K562 (cell line): ENCODE data around the gene ADAT2. TPM values are rescaled to one million over a fixed set of nuclear protein-coding genes. Genes with fewer than 3 reads are reported as not detected.

Experiments used
- ZNF764 ChIP-seq: fragments of 250-450 bp; sonication (Bioruptor Pico); IDR thresholded peaks from 2 replicates; pipeline ENCODE4 v1.4.0; 2020; ENCODE audit warnings: low read depth, mild to moderate bottlenecking, moderate library complexity
- polyA plus RNA-seq, 8 experiments: library from polyadenylated mRNA; depleted of rRNA in 4 of 8; stranded (reverse) in 5 of 8; unstranded in 3 of 8; fragments of >200 nt; fragmentation: Nextera tagmentation in 2 of 8; fragmentation: Illumina TruSeq in 1 of 8; extraction: Ambion mirVana in 2 of 8; extraction: Trizol in 1 of 8; gene quantifications; 2 replicates each; pipeline versions ENCODE4 v1.2.1 to v1.2.3, GENCODE V29; 2011 to 2014; ENCODE audit warnings: inconsistent platforms in 1 of 8, missing spikeins in 1 of 8
- total RNA-seq, 7 experiments: library from RNA; depleted of rRNA in 6 of 7; stranded (reverse); fragments of >200 nt in 6 of 7; fragmentation: Illumina TruSeq in 2 of 7; extraction: Trizol in 2 of 7; gene quantifications; 2 replicates each; pipeline versions ENCODE4 v1.2.1 to v1.2.3, GENCODE V29; 2011 to 2021; ENCODE audit warnings: low replicate concordance in 1 of 7
- TF ChIP-seq, protein P1 (sequence below): fragments of 250-450 bp; sonication (Bioruptor Pico); IDR thresholded peaks from 2 replicates; pipeline ENCODE4 v1.8.0; 2021; ENCODE audit warnings: mild to moderate bottlenecking, moderate library complexity
- TF ChIP-seq, protein P2 (sequence below): IDR thresholded peaks from 2 replicates; pipeline ENCODE4 v1.6.1; 2011; ENCODE audit not compliant: insufficient read length; ENCODE audit errors: extremely low read depth
- TF ChIP-seq, protein P3 (sequence below), 2 experiments: fragments of 150-350 bp in 1 of 2; IDR thresholded peaks; 2 replicates each; pipeline ENCODE4 v1.6.1; 2012 to 2016; ENCODE audit warnings: low read depth in 2 of 2, low read length in 2 of 2, mild to moderate bottlenecking in 1 of 2, moderate library complexity in 1 of 2
- TF ChIP-seq, protein P4 (sequence below): sonication (generic); formaldehyde crosslinking; IDR thresholded peaks from 2 replicates; pipeline ENCODE4 v1.8.0; 2022; ENCODE audit warnings: mild to moderate bottlenecking, low read depth, missing genetic modification reagents
- TF ChIP-seq, protein P5 (sequence below), 2 experiments: fragments of 450-650 bp; IDR thresholded peaks; 2 replicates each; pipeline ENCODE4 v1.6.1; 2016; ENCODE audit warnings: mild to moderate bottlenecking in 2 of 2, borderline replicate concordance in 1 of 2, low read depth in 1 of 2, moderate library complexity in 1 of 2

Gene ADAT2
- total and polyA plus RNA-seq, 9 of the 15 experiments (the other 6 are each of a cell fraction or from before 2014, with no cell fraction given): 13.0 to 62.5 (median 31.7) TPM

DNA sequence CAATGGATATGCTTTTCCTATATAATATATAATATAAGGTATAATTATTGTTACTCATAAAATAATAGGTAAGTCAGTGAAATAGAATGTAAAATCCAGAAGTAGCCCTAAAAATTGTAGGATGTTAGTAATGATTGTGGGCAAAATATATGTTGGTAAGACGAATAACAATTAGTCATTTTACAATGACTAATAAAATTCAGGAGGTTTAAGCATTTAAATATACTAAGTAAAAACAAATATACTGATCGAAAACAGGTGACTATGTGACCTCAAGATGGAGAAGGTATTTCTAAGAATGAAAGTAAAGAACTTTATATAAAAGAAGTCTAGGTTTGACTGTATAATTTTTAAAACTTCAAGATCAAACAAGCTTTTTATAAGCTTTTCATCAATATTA is 32.1 kb upstream of the ADAT2 start (continued):
- TF ChIP-seq, protein P1, sequence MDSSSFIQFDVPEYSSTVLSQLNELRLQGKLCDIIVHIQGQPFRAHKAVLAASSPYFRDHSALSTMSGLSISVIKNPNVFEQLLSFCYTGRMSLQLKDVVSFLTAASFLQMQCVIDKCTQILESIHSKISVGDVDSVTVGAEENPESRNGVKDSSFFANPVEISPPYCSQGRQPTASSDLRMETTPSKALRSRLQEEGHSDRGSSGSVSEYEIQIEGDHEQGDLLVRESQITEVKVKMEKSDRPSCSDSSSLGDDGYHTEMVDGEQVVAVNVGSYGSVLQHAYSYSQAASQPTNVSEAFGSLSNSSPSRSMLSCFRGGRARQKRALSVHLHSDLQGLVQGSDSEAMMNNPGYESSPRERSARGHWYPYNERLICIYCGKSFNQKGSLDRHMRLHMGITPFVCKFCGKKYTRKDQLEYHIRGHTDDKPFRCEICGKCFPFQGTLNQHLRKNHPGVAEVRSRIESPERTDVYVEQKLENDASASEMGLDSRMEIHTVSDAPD: no peak
- TF ChIP-seq ZNF764 (CRISPR knock-in tag): no peak
- TF ChIP-seq, protein P2, sequence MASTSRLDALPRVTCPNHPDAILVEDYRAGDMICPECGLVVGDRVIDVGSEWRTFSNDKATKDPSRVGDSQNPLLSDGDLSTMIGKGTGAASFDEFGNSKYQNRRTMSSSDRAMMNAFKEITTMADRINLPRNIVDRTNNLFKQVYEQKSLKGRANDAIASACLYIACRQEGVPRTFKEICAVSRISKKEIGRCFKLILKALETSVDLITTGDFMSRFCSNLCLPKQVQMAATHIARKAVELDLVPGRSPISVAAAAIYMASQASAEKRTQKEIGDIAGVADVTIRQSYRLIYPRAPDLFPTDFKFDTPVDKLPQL: no peak
- TF ChIP-seq, protein P3, sequence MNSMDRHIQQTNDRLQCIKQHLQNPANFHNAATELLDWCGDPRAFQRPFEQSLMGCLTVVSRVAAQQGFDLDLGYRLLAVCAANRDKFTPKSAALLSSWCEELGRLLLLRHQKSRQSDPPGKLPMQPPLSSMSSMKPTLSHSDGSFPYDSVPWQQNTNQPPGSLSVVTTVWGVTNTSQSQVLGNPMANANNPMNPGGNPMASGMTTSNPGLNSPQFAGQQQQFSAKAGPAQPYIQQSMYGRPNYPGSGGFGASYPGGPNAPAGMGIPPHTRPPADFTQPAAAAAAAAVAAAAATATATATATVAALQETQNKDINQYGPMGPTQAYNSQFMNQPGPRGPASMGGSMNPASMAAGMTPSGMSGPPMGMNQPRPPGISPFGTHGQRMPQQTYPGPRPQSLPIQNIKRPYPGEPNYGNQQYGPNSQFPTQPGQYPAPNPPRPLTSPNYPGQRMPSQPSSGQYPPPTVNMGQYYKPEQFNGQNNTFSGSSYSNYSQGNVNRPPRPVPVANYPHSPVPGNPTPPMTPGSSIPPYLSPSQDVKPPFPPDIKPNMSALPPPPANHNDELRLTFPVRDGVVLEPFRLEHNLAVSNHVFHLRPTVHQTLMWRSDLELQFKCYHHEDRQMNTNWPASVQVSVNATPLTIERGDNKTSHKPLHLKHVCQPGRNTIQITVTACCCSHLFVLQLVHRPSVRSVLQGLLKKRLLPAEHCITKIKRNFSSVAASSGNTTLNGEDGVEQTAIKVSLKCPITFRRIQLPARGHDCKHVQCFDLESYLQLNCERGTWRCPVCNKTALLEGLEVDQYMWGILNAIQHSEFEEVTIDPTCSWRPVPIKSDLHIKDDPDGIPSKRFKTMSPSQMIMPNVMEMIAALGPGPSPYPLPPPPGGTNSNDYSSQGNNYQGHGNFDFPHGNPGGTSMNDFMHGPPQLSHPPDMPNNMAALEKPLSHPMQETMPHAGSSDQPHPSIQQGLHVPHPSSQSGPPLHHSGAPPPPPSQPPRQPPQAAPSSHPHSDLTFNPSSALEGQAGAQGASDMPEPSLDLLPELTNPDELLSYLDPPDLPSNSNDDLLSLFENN (IDR thresholded peaks at IDR 0.05; ENCODE audit: low read depth in 2 of 2, low read length in 2 of 2): no peak
- TF ChIP-seq, protein P4, sequence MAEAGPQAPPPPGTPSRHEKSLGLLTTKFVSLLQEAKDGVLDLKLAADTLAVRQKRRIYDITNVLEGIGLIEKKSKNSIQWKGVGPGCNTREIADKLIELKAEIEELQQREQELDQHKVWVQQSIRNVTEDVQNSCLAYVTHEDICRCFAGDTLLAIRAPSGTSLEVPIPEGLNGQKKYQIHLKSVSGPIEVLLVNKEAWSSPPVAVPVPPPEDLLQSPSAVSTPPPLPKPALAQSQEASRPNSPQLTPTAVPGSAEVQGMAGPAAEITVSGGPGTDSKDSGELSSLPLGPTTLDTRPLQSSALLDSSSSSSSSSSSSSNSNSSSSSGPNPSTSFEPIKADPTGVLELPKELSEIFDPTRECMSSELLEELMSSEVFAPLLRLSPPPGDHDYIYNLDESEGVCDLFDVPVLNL: no peak
- TF ChIP-seq, protein P5, sequence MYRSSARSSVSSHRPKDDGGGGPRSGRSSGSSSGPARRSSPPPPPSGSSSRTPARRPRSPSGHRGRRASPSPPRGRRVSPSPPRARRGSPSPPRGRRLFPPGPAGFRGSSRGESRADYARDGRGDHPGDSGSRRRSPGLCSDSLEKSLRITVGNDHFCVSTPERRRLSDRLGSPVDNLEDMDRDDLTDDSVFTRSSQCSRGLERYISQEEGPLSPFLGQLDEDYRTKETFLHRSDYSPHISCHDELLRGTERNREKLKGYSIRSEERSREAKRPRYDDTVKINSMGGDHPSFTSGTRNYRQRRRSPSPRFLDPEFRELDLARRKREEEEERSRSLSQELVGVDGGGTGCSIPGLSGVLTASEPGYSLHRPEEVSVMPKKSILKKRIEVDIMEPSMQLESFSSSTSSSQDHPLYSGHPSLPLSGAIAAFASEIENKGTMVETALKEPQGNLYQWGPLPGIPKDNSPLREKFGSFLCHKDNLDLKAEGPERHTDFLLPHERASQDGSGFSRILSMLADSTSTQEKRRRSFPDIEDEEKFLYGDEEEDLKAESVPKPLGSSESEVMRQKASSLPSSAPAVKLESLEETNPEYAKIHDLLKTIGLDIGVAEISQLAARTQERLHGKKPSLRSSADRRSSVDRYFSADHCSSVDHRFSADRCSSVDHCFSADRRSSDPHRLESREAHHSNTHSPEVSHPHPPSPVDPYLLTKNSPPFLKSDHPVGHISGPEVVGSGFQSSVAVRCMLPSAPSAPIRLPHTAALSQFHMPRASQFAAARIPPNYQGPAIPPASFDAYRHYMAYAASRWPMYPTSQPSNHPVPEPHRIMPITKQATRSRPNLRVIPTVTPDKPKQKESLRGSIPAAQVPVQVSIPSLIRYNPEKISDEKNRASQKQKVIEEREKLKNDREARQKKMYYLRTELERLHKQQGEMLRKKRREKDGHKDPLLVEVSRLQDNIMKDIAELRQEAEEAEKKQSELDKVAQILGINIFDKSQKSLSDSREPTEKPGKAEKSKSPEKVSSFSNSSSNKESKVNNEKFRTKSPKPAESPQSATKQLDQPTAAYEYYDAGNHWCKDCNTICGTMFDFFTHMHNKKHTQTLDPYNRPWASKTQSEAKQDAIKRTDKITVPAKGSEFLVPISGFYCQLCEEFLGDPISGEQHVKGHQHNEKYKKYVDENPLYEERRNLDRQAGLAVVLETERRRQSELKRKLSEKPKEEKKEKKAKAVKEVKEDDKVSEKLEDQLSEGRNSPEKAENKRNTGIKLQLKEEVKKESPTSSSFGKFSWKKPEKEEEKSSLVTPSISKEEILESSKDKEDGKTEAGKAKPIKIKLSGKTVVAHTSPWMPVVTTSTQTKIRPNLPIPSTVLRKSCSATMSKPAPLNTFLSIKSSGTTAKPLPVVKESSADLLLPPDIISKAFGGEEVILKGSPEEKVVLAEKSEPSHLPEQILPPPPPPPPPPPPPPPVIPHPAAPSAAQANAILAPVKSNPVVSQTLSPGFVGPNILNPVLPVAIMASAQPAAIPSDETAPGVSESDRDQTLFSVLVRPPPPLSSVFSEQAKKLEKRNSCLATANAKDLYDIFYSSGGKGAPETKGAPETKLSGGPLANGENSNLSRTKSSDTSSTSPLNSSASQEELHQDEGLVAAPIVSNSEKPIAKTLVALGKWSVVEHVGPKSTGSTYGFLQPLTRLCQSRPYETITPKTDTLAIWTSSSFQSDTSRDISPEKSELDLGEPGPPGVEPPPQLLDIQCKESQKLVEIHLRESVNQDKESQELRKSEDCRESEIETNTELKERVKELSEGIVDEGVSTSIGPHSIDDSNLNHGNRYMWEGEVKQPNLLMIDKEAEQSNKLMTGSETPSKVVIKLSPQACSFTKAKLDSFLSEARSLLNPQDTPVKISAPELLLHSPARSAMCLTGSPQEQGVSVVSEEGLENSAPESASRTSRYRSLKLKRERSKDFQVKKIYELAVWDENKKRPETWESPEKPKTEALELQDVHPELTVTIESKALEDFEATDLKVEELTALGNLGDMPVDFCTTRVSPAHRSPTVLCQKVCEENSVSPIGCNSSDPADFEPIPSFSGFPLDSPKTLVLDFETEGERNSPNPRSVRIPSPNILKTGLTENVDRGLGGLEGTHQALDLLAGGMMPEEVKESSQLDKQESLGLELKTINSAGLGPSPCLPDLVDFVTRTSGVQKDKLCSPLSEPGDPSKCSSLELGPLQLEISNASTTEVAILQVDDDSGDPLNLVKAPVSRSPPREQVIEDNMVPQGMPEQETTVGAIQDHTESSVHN (IDR thresholded peaks at IDR 0.05; ENCODE audit: borderline replicate concordance in 1 of 2, low read depth in 1 of 2): no peak
- TF ChIP-seq, all 486 proteins: peak for 0
